HPDE6-E6E7 (cell line): ENCODE data around the gene ROS1.

Experiments
- DNase-seq: peaks from one replicate; pipeline ENCODE4 v3.0.0; 2011; ENCODE audit warnings: missing footprints; ENCODE audit errors: extremely low spot score

Gene ROS1

DNA sequence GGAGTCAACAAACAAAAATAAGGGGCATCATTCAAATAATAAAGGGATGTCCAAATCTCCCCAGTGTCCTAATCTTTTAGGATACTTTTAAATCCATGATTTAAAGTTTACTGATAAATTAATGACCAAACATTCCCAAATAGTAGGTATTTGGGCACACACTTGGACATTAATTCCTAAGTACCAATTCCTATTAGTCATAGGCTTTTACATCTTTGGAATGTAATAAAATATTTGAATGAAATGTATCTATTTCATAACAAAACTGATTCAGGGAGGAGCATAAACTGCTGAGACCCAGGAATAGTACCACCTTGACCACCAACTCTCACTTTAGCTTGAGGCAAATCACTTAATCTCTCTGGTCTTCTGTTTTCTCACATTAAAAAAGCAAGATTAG, 116.1 kb downstream of the ROS1 start:
- DNase-seq = no peak

DNA sequence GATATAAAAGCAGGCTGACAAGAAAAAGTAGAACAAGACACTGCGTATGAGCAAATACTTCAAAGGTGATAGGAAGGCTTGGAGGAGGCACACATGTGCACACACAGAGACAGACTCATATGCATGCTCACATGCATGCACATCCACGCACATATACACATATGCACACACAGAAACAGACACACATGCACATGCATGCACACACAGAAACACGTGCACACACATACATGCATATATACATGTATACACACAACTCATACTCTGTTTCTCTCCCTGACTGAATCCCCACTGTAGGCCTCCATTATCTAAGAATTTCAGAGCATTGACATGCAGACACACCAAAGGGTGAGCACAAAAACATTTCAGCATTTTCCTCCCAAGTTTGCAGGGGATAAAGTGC, 116.7 kb downstream of the ROS1 start:
- no peak for DNase-seq

GRCh38 chr6:117307655-117308054, 118.1 kb downstream of the ROS1 start:
- no peak for DNase-seq

DNA sequence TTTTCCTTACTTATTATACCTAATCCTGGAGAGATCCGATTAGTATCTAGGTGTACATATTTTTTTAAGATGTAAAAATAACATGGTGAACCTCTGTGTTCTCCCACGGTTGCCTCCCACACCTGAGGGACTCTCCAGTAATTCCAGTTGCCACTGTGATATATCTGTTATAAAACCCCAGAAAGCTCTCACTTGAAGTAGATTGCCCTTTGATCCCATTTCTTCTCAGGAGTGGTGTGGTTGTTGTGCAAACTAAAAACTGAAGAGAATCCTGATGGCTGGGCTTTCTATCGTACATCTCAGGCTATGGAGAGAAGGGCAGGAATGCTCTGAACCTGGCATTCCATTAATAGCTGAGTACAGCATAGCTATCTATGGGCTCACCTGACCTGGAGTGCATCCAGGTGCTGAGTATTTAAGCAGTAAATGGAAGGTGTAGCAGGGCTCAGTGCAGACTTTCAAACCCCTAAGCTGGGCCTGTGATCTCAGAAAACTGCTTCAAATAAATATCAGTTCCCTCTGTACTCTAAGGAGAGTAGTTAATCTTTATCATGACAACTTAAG, 119.4 kb downstream of the ROS1 start:
- DNase-seq = no peak

GRCh38 chr6:117304446-117304845, 121.3 kb downstream of the ROS1 start:
- no peak for DNase-seq

DNA sequence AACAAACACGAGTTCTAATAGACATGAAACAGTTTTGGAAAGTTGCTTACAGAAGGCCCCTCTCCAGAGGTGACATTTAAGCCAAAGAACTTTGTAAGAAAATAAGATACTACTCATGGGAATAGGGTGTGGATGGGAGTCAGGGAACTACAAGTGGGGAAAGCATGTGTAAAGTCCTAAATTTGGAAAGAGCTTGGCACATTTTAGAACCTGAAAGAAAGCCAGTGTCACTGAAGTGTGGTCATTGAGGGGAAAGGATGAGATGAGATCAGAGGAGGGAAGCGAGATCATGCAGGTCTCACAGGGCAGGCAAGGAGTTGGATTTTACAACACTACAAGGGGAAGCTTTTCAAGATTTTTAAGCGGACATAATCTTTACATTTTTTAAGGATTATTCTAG, 122.4 kb downstream of the ROS1 start:
- DNase-seq = no peak

- DNase-seq = no peak
These were observed 126.8 kb downstream of the ROS1 start for GRCh38 chr6:117298941-117299340.

DNA sequence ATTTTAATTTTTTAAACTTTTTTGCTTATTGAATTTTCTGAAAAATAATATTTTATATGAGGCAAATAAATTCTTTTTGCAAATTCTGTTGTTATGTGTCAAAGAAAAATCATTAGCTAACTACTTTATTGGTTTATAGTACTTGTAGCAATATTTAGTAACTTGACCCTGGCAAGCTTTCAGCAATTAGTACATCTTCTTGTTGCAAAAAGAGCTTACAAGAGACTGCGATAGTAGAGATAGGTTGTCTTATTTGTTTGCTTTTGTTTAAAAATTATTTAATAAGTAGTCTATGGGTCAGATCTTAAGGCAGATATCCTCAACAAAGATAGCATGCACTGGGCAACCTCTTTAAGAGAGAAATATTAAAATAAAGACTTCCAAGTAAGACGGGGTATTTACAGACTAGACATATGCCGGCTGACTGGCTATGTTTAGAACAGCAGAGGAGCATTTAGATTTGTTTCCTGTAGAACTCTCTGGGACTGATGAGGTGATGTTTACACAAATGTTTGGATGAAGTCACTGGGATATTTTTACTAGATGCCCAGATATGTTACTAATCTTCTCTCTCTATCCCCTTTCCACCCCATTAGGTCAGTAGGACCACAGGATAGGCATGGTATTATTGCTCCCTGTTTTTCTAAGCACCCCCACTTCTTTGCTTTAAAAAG, 135.4 kb downstream of the ROS1 start:
- DNase-seq = no peak

- DNase-seq = no peak
These were observed 137.5 kb downstream of the ROS1 start for GRCh38 chr6:117288083-117288715.

DNA sequence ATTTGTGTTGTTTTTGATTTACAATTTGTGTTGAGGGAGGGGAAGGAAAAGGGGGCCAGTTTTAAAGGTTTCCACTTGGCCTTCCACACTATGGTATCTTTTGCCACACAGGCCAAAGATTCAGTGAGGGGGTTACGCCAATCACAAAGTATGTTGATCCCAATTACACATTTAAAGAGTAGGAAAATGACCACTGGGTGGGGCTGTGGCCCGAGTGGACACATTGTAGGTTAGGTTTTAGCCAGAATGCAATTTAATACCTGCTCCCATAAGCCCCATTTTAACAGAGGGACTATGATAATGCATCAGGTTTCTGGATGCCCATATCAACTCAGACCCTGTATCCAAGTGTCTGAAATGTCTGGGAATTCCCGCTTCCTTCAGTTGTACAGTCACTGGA, 144.8 kb downstream of the ROS1 start:
- no peak for DNase-seq

DNA sequence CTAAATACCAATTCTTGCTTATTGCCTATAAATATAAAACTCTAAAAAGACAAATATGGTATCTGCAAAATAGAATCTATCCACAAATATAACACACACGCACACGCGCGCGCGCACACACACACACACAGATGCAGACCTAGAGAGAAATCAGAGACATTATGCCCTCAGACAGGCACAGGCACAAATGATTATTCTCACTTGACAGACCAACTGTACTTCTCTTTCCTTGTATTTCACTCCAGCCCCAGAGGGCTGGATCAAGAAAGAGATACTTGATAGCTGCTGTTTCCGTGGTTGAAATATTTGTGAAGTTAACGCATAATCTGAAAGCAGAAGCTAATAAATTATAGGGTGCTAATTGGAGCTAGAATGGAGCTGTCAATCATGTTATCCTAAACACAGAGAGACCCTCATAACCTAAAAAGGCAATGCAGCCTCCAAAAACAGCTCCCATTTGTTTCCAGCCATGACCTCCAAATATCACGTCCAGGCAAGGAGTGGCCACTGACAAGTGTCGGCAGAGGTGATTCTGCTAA, 148.9 kb downstream of the ROS1 start:
- no peak for DNase-seq

DNA sequence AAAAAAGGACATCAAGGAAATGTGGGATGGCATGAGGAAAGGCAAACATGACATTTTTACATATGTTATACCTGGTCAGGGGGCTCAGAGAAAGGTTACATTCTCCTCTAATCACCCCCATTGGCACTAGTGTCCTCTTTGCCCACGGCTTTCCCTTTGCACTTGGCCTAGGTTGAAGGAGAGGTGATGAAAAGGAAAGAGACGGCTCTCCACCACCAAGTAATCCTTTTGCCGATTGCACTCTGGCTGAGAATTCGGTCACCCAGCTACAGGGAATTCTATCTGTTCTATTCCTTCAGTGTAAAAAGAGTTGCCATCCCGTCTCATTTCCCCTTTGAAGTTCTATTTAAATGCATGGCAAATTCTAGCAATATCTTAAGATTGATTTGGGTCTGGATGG, 150.0 kb downstream of the ROS1 start:
- no peak for DNase-seq

DNA sequence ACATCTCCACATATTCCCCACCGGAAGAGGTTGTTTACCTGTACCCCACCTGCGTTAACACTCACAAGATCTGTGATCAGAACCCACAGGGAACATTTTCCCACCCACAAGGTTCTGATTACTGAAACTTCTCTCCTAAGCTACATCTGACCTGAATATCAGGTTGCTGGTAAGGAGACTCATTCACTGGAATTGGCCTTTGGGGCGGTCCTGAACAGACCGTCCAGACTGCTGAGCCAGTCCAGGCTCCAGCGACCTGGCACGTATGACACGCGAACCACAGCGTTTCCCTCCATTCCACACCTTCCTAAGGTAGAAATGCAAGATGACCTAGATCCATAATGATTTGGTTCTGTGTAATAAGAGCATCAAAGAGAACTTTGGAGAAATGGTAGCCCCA, 150.5 kb downstream of the ROS1 start:
- no peak for DNase-seq

DNA sequence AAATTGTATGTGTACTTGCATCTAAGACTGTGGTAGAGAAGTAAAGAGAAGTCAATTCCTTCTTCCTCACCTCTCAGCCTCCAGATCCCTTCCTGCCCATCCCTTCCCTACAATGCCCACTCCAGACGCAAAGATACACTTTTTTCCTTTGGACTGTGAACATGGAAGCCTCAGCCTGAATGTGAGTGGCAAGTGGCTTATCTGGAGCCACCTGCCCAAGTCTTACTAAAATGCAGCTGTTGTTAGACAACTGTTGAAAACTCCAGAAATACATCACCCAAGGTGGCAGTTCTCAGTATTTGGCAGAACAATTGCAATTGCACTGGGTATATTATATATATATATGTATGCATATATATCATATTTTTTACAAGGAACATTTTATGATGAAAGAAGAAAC, 152.9 kb downstream of the ROS1 start:
- no peak for DNase-seq

DNA sequence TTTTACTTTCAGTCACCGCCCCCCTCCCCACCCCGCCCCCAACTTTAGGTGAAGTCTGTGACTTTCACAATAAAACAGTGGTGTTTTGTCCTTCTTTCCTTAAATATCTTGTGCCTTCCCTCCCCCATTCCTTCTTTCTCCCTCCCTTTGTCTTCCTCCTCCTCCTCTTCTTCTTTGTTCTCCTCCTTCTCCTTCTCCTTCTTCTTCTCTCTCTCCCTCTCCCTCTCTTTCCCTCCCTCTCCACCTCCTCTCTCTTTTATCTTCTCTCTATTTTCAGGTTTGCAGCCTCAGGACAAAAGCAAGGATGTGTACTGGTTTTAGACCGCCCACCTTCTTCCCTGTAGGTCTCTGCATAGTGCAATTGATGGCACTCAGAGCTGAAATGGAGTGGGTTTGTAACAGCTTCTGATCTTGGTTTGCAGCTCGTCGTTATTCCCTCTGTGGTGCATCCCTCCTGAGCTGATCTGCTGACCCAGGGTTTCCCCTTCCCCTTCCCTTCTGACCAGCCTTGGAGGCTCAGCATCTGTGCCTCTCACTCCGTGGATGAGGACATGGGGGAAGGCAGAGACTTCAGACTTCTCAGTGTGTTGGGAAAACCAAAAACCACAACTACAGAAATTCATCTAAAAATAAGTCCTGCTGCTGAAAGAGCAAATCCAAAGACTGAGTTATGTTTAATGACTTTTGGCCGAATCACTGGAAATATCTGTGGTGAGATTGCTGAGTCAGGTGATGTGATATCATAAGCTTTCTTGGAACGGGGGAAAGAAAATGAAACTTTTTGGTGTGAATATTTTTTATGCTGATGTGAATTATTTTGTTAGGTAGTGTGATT, 153.5 kb downstream of the ROS1 start:
- DNase-seq = no peak

DNA sequence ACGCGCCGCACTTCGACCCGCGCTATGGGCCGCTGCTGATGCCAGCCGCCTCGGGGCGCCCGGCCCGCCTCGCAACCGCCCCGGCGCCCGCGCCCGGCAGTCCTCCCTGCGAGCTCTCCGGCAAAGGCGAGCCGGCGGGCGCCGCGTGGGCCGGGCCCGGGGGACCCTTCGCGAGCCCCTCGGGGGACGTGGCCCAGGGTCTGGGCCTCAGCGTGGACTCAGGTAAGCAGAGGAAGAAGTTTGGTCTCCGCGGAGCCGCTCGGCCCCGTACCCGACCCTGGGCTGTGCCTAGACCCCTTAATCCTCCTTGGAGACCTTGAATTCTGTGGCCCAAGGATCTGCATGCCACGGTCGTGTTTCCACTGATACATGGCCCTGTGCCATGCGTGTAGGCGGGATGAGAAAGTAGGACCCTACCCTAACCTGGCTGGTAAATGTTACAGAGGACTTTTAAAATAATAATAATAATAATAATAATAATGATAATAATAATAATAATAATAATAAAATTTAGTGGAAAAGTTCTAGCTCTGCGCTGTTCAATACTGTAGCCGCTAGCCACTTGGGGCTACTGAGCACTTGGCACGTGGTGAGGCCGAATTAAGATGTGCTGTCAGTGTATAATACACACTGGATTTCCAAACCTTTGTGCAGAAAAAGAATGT, 154.8 kb downstream of the ROS1 start:
- DNase-seq = no peak

DNA sequence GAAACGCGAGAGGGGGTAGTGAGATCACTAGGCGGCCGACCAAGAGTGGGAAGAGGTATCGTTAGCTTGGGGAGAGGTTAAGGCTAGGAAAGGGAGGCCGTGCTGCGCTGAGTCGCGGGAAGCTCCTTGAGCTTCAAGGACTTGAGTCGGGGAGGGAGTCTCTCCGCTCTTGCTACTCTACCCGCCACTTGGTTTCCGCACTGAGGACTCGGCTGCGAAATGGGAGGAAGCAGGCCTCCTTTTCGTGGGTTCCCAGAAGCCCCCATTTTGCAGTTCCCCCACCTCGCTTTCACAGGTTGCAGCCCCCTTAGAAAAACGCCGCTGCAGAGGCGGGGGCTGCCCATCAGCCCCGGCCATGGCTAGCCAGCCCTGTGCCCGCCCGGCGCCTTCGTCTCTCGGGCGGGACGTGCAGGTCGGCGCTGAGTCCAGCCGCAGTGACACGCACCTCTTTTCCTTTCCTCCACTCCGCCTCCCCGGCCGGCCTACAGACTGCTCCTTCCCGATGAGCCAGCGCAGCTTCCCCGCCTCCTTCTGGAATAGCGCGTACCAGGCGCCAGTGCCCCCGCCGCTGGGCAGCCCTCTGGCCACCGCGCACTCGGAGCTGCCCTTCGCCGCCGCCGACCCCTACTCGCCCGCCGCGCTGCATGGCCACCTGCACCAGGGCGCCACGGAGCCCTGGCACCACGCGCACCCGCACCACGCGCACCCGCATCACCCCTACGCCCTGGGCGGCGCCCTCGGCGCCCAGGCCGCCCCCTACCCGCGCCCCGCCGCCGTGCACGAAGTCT, 155.5 kb downstream of the ROS1 start:
- no peak for DNase-seq

GRCh38 chr6:117269638-117270054, 156.1 kb downstream of the ROS1 start:
- DNase-seq = no peak

DNA sequence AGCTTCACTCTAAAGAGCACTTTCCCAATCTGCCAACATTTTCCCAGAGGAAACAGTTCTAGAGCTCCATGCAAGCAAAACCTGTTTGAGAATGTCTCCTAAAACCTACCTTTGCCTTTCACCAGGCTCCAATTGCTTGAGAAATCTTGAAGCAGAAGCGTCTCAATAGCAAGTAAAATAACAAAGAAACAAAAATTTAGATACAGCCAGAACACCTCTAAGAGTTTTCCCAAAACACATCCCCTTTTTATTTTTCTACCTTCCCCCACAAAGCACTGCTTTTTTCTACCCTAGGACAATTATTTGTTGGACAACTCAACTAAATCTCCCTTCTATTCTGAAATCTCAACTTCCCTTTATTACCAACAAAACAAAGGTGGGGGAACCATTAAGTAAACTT, 156.8 kb downstream of the ROS1 start:
- DNase-seq = no peak

DNA sequence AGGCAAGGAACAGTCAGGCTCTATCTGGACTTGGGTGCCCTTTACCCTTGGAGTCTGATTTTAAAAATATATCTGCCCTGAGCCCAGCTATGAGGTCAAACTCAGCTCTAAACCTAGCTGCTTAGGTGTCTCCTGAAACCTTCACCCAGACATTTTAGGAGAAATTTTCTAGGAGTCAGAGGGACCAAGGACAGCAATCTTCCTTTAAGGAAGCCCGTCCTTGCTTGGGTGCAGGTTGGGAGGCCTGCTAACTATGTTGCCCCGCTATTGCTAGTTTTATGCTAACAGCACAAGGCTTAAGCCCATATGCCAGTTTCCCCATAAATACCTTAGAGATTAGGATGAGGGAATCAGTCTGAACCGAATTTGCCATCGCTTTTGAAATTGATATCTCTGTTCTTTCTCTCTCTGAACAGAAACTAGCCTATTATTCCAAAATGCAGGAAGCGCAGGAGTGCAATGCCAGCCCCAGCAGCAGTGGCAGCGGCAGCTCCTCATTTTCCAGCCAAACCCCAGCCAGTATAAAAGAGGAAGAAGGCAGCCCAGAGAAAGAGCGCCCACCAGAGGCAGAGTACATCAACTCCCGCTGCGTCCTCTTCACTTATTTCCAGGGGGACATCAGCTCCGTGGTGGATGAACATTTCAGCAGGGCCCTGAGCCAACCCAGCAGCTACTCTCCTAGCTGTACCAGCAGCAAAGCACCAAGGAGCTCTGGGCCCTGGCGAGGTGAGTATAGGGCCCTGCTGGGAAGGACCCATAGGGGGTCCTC, 157.8 kb downstream of the ROS1 start:
- no peak for DNase-seq
